ENCODE results near the gene NOX5. TPM values are rescaled to one million over a fixed set of nuclear protein-coding genes. Genes with fewer than 3 reads are reported as not detected.

NOX5 gene
- total RNA-seq, 1 donor from 2014 or later = 0.20 TPM

DNA sequence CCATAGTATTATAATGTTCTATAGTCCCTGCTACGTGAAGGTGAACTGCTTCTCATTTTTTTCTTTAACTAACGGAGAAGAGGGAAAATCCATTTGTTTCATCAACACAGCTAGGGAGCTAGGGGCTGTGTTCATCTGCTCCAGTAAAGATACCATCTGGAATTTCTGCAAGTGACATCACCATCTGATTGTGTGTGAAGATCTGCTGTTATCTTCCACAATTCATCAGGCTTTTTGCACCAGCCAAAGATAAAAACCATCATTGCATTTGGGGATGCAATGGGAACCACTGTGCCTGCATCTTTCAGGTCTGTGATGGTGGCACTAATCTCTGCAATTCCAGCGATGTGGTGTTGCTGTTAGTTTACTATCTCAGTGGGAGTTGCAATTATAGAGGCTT lies 35.5 kb upstream of the NOX5 start:
- H3K4me3 Mint-ChIP-seq = no peak overlapping the region
- DNase-seq (ENCODE audit: low spot score in 2 of 2, unreplicated experiment in 2 of 2) = no peak
- peaks cover 13% of the 10 kb centered on the region for H3K4me1 Mint-ChIP-seq
- TF ChIP-seq, protein P1, sequence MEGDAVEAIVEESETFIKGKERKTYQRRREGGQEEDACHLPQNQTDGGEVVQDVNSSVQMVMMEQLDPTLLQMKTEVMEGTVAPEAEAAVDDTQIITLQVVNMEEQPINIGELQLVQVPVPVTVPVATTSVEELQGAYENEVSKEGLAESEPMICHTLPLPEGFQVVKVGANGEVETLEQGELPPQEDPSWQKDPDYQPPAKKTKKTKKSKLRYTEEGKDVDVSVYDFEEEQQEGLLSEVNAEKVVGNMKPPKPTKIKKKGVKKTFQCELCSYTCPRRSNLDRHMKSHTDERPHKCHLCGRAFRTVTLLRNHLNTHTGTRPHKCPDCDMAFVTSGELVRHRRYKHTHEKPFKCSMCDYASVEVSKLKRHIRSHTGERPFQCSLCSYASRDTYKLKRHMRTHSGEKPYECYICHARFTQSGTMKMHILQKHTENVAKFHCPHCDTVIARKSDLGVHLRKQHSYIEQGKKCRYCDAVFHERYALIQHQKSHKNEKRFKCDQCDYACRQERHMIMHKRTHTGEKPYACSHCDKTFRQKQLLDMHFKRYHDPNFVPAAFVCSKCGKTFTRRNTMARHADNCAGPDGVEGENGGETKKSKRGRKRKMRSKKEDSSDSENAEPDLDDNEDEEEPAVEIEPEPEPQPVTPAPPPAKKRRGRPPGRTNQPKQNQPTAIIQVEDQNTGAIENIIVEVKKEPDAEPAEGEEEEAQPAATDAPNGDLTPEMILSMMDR (IDR thresholded peaks at IDR 0.05; ENCODE audit: unreplicated experiment) = no peak
- H3K27ac Mint-ChIP-seq = no peak overlapping the region
- H3K9me3 Mint-ChIP-seq = peaks cover 26% of the 10 kb centered on the region
- no peaks in the 10 kb centered on the region for H3K36me3 Mint-ChIP-seq
- H3K27me3 Mint-ChIP-seq (ENCODE audit: low read depth) = no peaks in the 10 kb centered on the region

DNA sequence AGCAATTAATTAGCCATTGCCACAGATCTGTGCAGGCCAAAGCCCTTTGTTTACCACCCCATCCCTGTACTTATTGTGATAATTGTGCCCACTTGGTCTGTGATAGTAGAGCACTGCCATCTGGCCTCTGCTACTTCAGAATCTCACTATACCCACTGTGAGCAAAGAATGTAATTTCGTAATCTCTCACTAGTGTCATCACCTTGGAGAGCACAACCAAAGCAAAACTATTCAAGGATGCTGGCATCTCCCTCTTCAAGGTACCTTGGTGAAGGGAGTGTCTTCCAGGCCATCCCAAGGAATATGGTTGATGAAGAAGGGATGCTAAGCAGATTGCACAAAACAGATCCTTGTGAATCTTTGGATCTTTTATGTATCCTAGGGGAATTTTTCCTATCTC lies 34.7 kb upstream of the NOX5 start:
- DNase-seq (ENCODE audit: low spot score in 2 of 2, unreplicated experiment in 2 of 2) = no peak
- no peak overlapping the region for H3K27ac Mint-ChIP-seq
- peaks cover 21% of the 10 kb centered on the region for H3K4me1 Mint-ChIP-seq
- peaks cover 26% of the 10 kb centered on the region for H3K9me3 Mint-ChIP-seq
- TF ChIP-seq, protein P1 (IDR thresholded peaks at IDR 0.05; ENCODE audit: unreplicated experiment) = no peak
- no peaks in the 10 kb centered on the region for H3K27me3 Mint-ChIP-seq (ENCODE audit: low read depth)
- no peak overlapping the region for H3K4me3 Mint-ChIP-seq
- H3K36me3 Mint-ChIP-seq = no peaks in the 10 kb centered on the region

- no peak for DNase-seq (ENCODE audit: low spot score in 2 of 2, unreplicated experiment in 2 of 2)
- TF ChIP-seq, protein P1 (IDR thresholded peaks at IDR 0.05; ENCODE audit: unreplicated experiment) = no peak
- Mint-ChIP-seq H3K4me1 (peaks cover 21% of the 10 kb centered on the region), H3K36me3 (no peaks in the 10 kb centered on the region), H3K27me3 (ENCODE audit: low read depth) (no peaks in the 10 kb centered on the region), H3K4me3 (no peak overlapping the region), H3K9me3 (peaks cover 26% of the 10 kb centered on the region), H3K27ac (no peak overlapping the region)
These were observed 33.7 kb upstream of the NOX5 start for GRCh38 chr15:68980786-68981185.

DNA sequence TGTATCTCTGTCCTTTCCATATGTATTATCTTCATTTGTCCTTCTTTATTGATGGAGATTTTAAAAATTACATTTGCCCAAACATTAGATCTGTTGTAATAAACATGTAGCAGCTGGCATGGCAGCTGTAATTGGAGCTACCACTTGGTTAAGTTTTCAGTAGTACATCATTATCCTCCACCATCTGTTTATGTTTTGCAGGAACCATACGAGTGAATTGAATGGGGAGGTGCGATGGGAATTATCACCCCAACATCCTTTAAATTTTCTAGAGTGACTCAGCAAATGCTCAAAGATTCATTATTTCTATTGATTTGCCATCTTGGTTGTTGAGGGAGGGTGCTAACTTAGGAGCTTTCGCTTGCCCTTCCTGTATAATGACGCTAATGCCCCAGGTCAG lies 32.6 kb upstream of the NOX5 start:
- Mint-ChIP-seq H3K27ac (no peak overlapping the region), H3K4me3 (no peak overlapping the region), H3K9me3 (peaks cover 22% of the 10 kb centered on the region), H3K36me3 (no peaks in the 10 kb centered on the region), H3K4me1 (peaks cover 21% of the 10 kb centered on the region), H3K27me3 (ENCODE audit: low read depth) (peaks cover 1% of the 10 kb centered on the region)
- TF ChIP-seq, protein P1 (IDR thresholded peaks at IDR 0.05; ENCODE audit: unreplicated experiment) = no peak
- DNase-seq (ENCODE audit: low spot score in 2 of 2, unreplicated experiment in 2 of 2) = no peak

DNA sequence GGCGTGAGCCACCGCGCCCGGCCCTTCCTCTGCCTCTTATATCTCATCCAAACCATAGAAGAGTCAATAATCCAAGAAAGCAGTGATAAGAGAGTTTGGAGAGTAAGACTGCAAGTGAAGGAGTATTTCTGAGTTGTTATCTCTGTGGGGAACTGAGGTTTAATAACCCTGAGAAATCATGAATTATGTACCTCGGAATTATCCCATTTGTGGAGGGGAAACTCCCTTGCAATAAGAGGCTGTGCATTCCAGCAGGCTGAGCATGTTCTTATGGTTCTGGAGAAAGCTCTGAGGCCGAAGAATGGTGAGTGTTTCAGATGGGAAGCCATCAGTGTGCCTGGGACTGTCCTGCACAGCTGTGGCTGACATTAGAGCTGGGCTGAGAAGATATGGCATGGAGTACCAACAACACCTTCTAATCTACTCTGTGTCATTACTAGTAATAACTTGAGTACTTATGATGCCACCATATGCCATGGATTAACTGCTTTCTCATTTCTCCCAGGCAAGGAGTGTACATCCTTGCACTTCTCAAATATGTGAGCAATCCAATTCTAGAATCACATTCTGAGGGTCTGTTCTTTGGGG lies 31.4 kb upstream of the NOX5 start:
- Mint-ChIP-seq H3K4me1 (peaks cover 21% of the 10 kb centered on the region), H3K27ac (peak overlapping the region; percentile 91)

More for the DNA sequence above, 31.4 kb upstream of the NOX5 start:
- no peak for DNase-seq (ENCODE audit: low spot score in 2 of 2, unreplicated experiment in 2 of 2)
- no peaks in the 10 kb centered on the region for H3K36me3 Mint-ChIP-seq
- H3K4me3 Mint-ChIP-seq = no peak overlapping the region
- TF ChIP-seq, protein P1 (IDR thresholded peaks at IDR 0.05; ENCODE audit: unreplicated experiment) = no peak
- peaks cover 10% of the 10 kb centered on the region for H3K27me3 Mint-ChIP-seq (ENCODE audit: low read depth)
- H3K9me3 Mint-ChIP-seq = peaks cover 11% of the 10 kb centered on the region

Measured in mesothelial cell of epicardium (in vitro differentiated cells).